ENCODE data around the gene KRT84. TPM values are rescaled to one million over a fixed set of nuclear protein-coding genes. Genes with fewer than 3 reads are reported as not detected.

KRT84 gene
- total RNA-seq, 2 donors from 2014 or later = not detected

- H3K4me3 ChIP-seq = no peak overlapping the region
- WGBS = 91% methylated on average over 7 of the region's 7 CpGs
- TF ChIP-seq POLR2A (IDR thresholded peaks at IDR 0.05) = no peak
- no peak for TF ChIP-seq CTCF (IDR thresholded peaks at IDR 0.05)
- TF ChIP-seq POLR2AphosphoS5 (IDR thresholded peaks at IDR 0.05) = no peak
- H3K9me3 ChIP-seq = no peaks in the 10 kb centered on the region
- intact Hi-C loops (cut with DNase I) = no loop called here
- H3K4me1 ChIP-seq (replicated peaks) = no peaks in the 10 kb centered on the region
- no peak overlapping the region for H3K27ac ChIP-seq
- DNase-seq (ENCODE audit: low spot score) = no peak
- no peaks in the 10 kb centered on the region for H3K36me3 ChIP-seq
- no peaks in the 10 kb centered on the region for H3K27me3 ChIP-seq (replicated peaks; ENCODE audit: insufficient read depth)
These were observed 21.4 kb downstream of the KRT84 start for GRCh38 chr12:52364061-52364460.

GRCh38 chr12:52363111-52363679 lies 22.3 kb downstream of the KRT84 start:
- Histone ChIP-seq H3K36me3 (no peaks in the 10 kb centered on the region), H3K27me3 (replicated peaks; ENCODE audit: insufficient read depth) (no peaks in the 10 kb centered on the region), H3K4me3 (no peak overlapping the region), H3K27ac (no peak overlapping the region), H3K4me1 (replicated peaks) (no peaks in the 10 kb centered on the region), H3K9me3 (no peaks in the 10 kb centered on the region)
- TF ChIP-seq POLR2AphosphoS5 (IDR thresholded peaks at IDR 0.05) (no peak), CTCF (IDR thresholded peaks at IDR 0.05) (no peak), POLR2A (IDR thresholded peaks at IDR 0.05) (no peak)
- intact Hi-C loops (cut with DNase I) = no loop called here
- DNase-seq (ENCODE audit: low spot score) = no peak
- WGBS = 97% methylated on average over 12 of the region's 12 CpGs

- TF ChIP-seq CTCF (IDR thresholded peaks at IDR 0.05) = no peak
- no peak for TF ChIP-seq POLR2A (IDR thresholded peaks at IDR 0.05)
- TF ChIP-seq POLR2AphosphoS5 (IDR thresholded peaks at IDR 0.05) = no peak
- intact Hi-C loops (cut with DNase I) = no loop called here
- no peak overlapping the region for H3K27ac ChIP-seq
- H3K27me3 ChIP-seq (replicated peaks; ENCODE audit: insufficient read depth) = no peaks in the 10 kb centered on the region
- H3K9me3 ChIP-seq = no peaks in the 10 kb centered on the region
- no peaks in the 10 kb centered on the region for H3K36me3 ChIP-seq
- no peak overlapping the region for H3K4me3 ChIP-seq
- no peaks in the 10 kb centered on the region for H3K4me1 ChIP-seq (replicated peaks)
- no peak for DNase-seq (ENCODE audit: low spot score)
- WGBS = 91% methylated on average over 11 of the region's 11 CpGs
These were observed 23.2 kb downstream of the KRT84 start for GRCh38 chr12:52362118-52362726.

- no peaks in the 10 kb centered on the region for H3K4me1 ChIP-seq (replicated peaks)
- H3K27ac ChIP-seq = no peak overlapping the region
- 90% methylated on average over 1 of the region's 1 CpG for WGBS
- TF ChIP-seq POLR2A (IDR thresholded peaks at IDR 0.05) = no peak
- H3K36me3 ChIP-seq = no peaks in the 10 kb centered on the region
- intact Hi-C loops (cut with DNase I) = no loop called here
- H3K4me3 ChIP-seq = no peak overlapping the region
- H3K27me3 ChIP-seq (replicated peaks; ENCODE audit: insufficient read depth) = no peaks in the 10 kb centered on the region
- no peaks in the 10 kb centered on the region for H3K9me3 ChIP-seq
- DNase-seq (ENCODE audit: low spot score) = no peak
These were observed 23.9 kb downstream of the KRT84 start for GRCh38 chr12:52361553-52361952.

GRCh38 chr12:52360663-52361271 lies 24.7 kb downstream of the KRT84 start:
- no peaks in the 10 kb centered on the region for H3K9me3 ChIP-seq
- peak; percentile 48 for DNase-seq (ENCODE audit: low spot score)
- no peaks in the 10 kb centered on the region for H3K27me3 ChIP-seq (replicated peaks; ENCODE audit: insufficient read depth)
- TF ChIP-seq CTCF (IDR thresholded peaks at IDR 0.05) (no peak), POLR2AphosphoS5 (IDR thresholded peaks at IDR 0.05) (peak; percentile 48)
- H3K27ac ChIP-seq = no peak overlapping the region
- H3K36me3 ChIP-seq = no peaks in the 10 kb centered on the region
- WGBS = 64% methylated on average over 13 of the region's 13 CpGs
- intact Hi-C loops (cut with DNase I) = no loop called here
- H3K4me1 ChIP-seq (replicated peaks) = no peaks in the 10 kb centered on the region
- H3K4me3 ChIP-seq = no peak overlapping the region
